SHP77 treated with DMSO at 0.1 percent for 48 hours (cell line): ENCODE results near the gene SDSL.

Experiments used
- DNase-seq: peaks from one replicate; lab custom pipeline; 2025; lab: John Stamatoyannopoulos, UW

The SDSL gene

GRCh38 chr12:113449299-113449698 is 27.1 kb downstream of the SDSL start:
- DNase-seq, result no peak

GRCh38 chr12:113449839-113450238 is 27.7 kb downstream of the SDSL start:
- no peak for DNase-seq

GRCh38 chr12:113452458-113452857 is 30.3 kb downstream of the SDSL start:
- no peak for DNase-seq

GRCh38 chr12:113453330-113453729 is 31.1 kb downstream of the SDSL start:
- DNase-seq, result no peak

GRCh38 chr12:113456199-113456598 is 34.0 kb downstream of the SDSL start:
- no peak for DNase-seq

GRCh38 chr12:113456761-113457160 is 34.6 kb downstream of the SDSL start:
- DNase-seq, result peak; percentile 54

GRCh38 chr12:113457185-113457584 is 35.0 kb downstream of the SDSL start:
- no peak for DNase-seq

GRCh38 chr12:113457710-113458109 is 35.5 kb downstream of the SDSL start:
- no peak for DNase-seq

GRCh38 chr12:113459981-113460380 is 37.8 kb downstream of the SDSL start:
- DNase-seq, result no peak

- peak; percentile 62 for DNase-seq
Observed at GRCh38 chr12:113461666-113462065, 39.5 kb downstream of the SDSL start.

- DNase-seq, result peak; percentile 75
Observed at GRCh38 chr12:113462117-113462774, 40.1 kb downstream of the SDSL start.

GRCh38 chr12:113462998-113463745 is 41.0 kb downstream of the SDSL start:
- no peak for DNase-seq

GRCh38 chr12:113463746-113464451 is 41.7 kb downstream of the SDSL start:
- no peak for DNase-seq

- DNase-seq, result no peak
Observed at GRCh38 chr12:113464452-113464775, 42.2 kb downstream of the SDSL start.

GRCh38 chr12:113464852-113465719 is 42.9 kb downstream of the SDSL start:
- no peak for DNase-seq

GRCh38 chr12:113465808-113466453 is 43.8 kb downstream of the SDSL start:
- DNase-seq, result no peak

GRCh38 chr12:113466454-113467141 is 44.4 kb downstream of the SDSL start:
- no peak for DNase-seq

- DNase-seq, result no peak
Observed at GRCh38 chr12:113467142-113467501, 44.9 kb downstream of the SDSL start.

- DNase-seq, result no peak
Observed at GRCh38 chr12:113467502-113468364, 45.6 kb downstream of the SDSL start.
